Small intestine (tissue), 7 donors: ENCODE data around the gene OBSCN. TPM values are rescaled to one million over a fixed set of nuclear protein-coding genes. Genes with fewer than 3 reads are reported as not detected.

Experiments used
- DNase-seq, 2 donors: peaks; one replicate each; pipeline versions ENCODE4 v3.0.0 to v3.0.0-alpha.2; 2013
- FAIRE-seq: peaks from 2 replicates; lab custom pipeline; 2012; peaks lifted over from hg19 to GRCh38; lab: Jason Lieb, UNC
- H3K27ac ChIP-seq, 3 donors: one replicate each; pipeline ENCODE4 v1.5.1; 2013; ENCODE audit warnings: low read length in 2 of 3, mild to moderate bottlenecking in 2 of 3, control low read depth in 1 of 3, inconsistent platforms in 1 of 3, low read depth in 1 of 3, moderate library complexity in 1 of 3
- H3K27me3 ChIP-seq, 3 donors: one replicate each; pipeline ENCODE4 v1.6.1; 2013; ENCODE audit warnings: low read length in 3 of 3, inconsistent platforms in 1 of 3; ENCODE audit not compliant: control insufficient read depth in 3 of 3, insufficient read depth in 3 of 3
- H3K36me3 ChIP-seq, 3 donors: one replicate each; pipeline ENCODE4 v1.6.1; 2013; ENCODE audit warnings: low read length in 3 of 3, inconsistent platforms in 1 of 3, low read depth in 1 of 3, mild to moderate bottlenecking in 1 of 3, moderate library complexity in 1 of 3; ENCODE audit not compliant: control insufficient read depth in 3 of 3, insufficient read depth in 2 of 3
- H3K4me1 ChIP-seq, 3 donors: one replicate each; pipeline ENCODE4 v1.6.1; 2013; ENCODE audit warnings: low read length in 2 of 3, inconsistent platforms in 1 of 3, low read depth in 1 of 3, mild to moderate bottlenecking in 1 of 3, moderate library complexity in 1 of 3; ENCODE audit not compliant: control insufficient read depth in 3 of 3, insufficient read depth in 2 of 3
- H3K4me3 ChIP-seq, 3 donors: one replicate each; pipeline ENCODE4 v1.5.1; 2013; ENCODE audit warnings: low read length in 3 of 3, control low read depth in 1 of 3, inconsistent platforms in 1 of 3, low read depth in 1 of 3, mild to moderate bottlenecking in 1 of 3, moderate library complexity in 1 of 3
- H3K9me3 ChIP-seq, 2 donors: one replicate each; pipeline ENCODE4 v1.6.1; 2013; ENCODE audit warnings: low read depth in 1 of 2, low read length in 1 of 2; ENCODE audit not compliant: control insufficient read depth in 2 of 2, insufficient read depth in 1 of 2
- WGBS, 3 donors: extraction: QIAGEN DNeasy Blood & Tissue Kit; methylation state at CpG; one replicate each; pipeline ENCODE4 v1.1.7; 2013; 5-methylcytosine and 5-hydroxymethylcytosine counted together
- polyA plus RNA-seq, 4 donors: library from polyadenylated mRNA; stranded (reverse) in 3 of 4; unstranded in 1 of 4; fragments of 200-250 nt in 3 of 4; fragments of 120-200 nt in 1 of 4; gene quantifications; one replicate each; pipeline versions ENCODE4 v1.2.1 to v1.2.3, GENCODE V29; 2013
- donor health status: healthy with polysubstance abuse.
- donor health status: control.
- donor health status: control.
- donor health status: Bipolar disorder and iron deficiency.
- donor health status: healthy.

Gene OBSCN
- polyA plus RNA-seq, 4 donors = 3.6 to 36.2 (median 5.7) TPM

DNA sequence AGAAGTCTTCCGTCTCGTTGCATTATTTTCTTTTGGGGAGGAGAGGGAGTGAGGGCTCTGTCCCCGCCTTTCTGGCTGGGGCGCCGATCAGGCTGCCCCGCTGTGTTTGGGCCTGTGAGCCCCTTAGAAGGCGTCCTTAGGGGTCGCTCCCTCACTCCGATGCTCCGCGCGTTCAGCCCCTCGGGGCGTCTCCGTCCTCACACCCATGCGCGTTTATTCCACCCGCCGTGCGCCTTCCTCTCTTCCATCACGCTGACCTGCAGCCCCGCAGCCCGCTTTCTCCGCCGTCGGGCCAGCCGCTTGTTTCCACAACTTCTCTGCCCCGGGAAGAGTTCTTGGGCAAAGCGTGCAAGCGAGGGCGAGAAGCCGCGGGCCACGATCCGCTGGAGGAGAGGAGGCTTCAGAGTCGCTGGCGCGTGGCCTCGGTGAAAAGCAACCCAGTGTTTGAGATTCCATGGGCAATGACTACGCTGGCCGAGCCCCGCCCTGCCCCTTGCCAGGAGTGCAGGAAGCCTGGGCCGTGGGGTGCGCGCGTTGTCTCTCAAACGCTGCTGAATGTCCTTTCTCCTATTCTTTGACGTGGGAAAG is 171.1 kb downstream of the OBSCN start:
- Histone ChIP-seq H3K36me3 (peaks cover 0 to 45% (median 0%) of the 10 kb centered on the region in 3 donors), H3K27ac (no peak overlapping the region), H3K9me3 (no peaks in the 10 kb centered on the region), H3K4me3 (peak overlapping the region in 2 of 3 donors; percentile 46 to 50), H3K27me3 (no peaks in the 10 kb centered on the region), H3K4me1 (peaks cover 0 to 11% (median 0%) of the 10 kb centered on the region in 3 donors)
- FAIRE-seq = no peak
- DNase-seq = no peak
- WGBS, 3 donors = 7 to 9% (median 7%) methylated on average over 47 to 48 of the region's 48 CpGs

DNA sequence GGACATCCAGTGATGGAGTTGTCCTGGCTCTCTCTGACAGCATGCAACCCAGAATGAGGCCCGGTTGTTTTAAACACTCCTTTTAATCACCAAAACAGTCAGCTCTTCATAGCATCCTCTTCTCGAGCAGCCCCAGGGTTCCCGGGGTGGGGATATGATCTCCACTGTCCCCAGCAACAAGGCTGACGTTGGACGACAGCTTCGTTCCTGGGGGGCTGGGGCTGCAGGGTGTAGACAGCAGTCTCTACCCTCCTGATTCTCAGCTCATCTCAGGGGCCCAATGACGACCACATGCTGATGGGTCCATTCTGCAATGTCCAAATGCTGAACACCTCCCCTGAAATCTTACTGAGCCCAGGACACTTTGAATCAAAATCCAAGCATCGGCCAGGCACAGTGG is 171.8 kb downstream of the OBSCN start:
- FAIRE-seq (no peak), DNase-seq (no peak)
- no peak overlapping the region for H3K27ac ChIP-seq
- 78 to 82% (median 81%) methylated on average over 8 of the region's 8 CpGs for WGBS, 3 donors
- H3K27me3 ChIP-seq = no peaks in the 10 kb centered on the region
- no peaks in the 10 kb centered on the region for H3K9me3 ChIP-seq
- H3K36me3 ChIP-seq = peaks cover 0 to 38% (median 0%) of the 10 kb centered on the region in 3 donors
- no peak overlapping the region for H3K4me3 ChIP-seq
- peaks cover 0 to 10% (median 0%) of the 10 kb centered on the region in 3 donors for H3K4me1 ChIP-seq

- no peak overlapping the region for H3K27ac ChIP-seq
- 15 to 47% (median 19%) methylated on average over 2 of the region's 2 CpGs for WGBS, 3 donors
- DNase-seq = no peak
- no peak for FAIRE-seq
- H3K9me3 ChIP-seq = no peaks in the 10 kb centered on the region
- H3K36me3 ChIP-seq = peaks cover 0 to 21% (median 0%) of the 10 kb centered on the region in 3 donors
- no peaks in the 10 kb centered on the region for H3K27me3 ChIP-seq
- H3K4me1 ChIP-seq = peaks cover 0 to 10% (median 0%) of the 10 kb centered on the region in 3 donors
- no peak overlapping the region for H3K4me3 ChIP-seq
Observed at GRCh38 chr1:228381356-228381755, 173.5 kb downstream of the OBSCN start.

DNA sequence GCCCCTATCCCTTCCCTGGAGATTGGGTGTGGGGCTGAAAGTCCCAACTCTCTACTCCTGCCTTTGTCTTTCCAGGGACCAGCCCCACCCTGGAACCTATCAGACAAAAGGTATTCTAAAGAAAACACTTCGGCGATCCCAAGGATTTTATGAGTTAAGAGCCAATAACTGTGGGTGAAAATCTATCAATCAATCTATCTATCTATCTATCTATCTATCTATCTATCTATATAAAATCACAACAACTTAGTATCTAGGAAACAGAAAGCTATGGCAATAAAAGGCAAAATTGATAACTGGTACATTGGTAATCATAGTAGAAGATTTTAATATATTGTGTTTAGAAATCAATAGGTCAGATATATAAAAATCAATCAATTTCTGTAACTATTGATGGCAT is 175.9 kb downstream of the OBSCN start:
- Histone ChIP-seq H3K9me3 (no peaks in the 10 kb centered on the region), H3K4me3 (no peak overlapping the region), H3K36me3 (peaks cover 0 to 4% (median 0%) of the 10 kb centered on the region in 3 donors), H3K27ac (no peak overlapping the region), H3K27me3 (no peaks in the 10 kb centered on the region), H3K4me1 (no peaks in the 10 kb centered on the region)
- no peak for FAIRE-seq
- DNase-seq = no peak
- WGBS, 3 donors = 37 to 69% (median 39%) methylated on average over 2 of the region's 2 CpGs

- H3K4me1 ChIP-seq = no peaks in the 10 kb centered on the region
- H3K27me3 ChIP-seq = no peaks in the 10 kb centered on the region
- DNase-seq (no peak), FAIRE-seq (no peak)
- no peak overlapping the region for H3K4me3 ChIP-seq
- H3K36me3 ChIP-seq = no peaks in the 10 kb centered on the region
- H3K9me3 ChIP-seq = no peaks in the 10 kb centered on the region
- no peak overlapping the region for H3K27ac ChIP-seq
Observed at GRCh38 chr1:228385232-228385631, 177.4 kb downstream of the OBSCN start.

GRCh38 chr1:228387321-228387720 is 179.5 kb downstream of the OBSCN start:
- H3K4me3 ChIP-seq = no peak overlapping the region
- peaks cover 0 to 7% (median 0%) of the 10 kb centered on the region in 3 donors for H3K36me3 ChIP-seq
- H3K4me1 ChIP-seq = no peaks in the 10 kb centered on the region
- no peaks in the 10 kb centered on the region for H3K27me3 ChIP-seq
- FAIRE-seq (no peak), DNase-seq (no peak)
- no peaks in the 10 kb centered on the region for H3K9me3 ChIP-seq
- H3K27ac ChIP-seq = no peak overlapping the region

- Histone ChIP-seq H3K27ac (no peak overlapping the region), H3K4me3 (no peak overlapping the region), H3K4me1 (no peaks in the 10 kb centered on the region), H3K9me3 (no peaks in the 10 kb centered on the region), H3K36me3 (peaks cover 0 to 38% (median 9%) of the 10 kb centered on the region in 3 donors), H3K27me3 (no peaks in the 10 kb centered on the region)
- no peak for FAIRE-seq
- WGBS, 3 donors = 87 to 90% (median 88%) methylated on average over 10 of the region's 10 CpGs
- no peak for DNase-seq
Observed at GRCh38 chr1:228390649-228391048, 182.8 kb downstream of the OBSCN start.

GRCh38 chr1:228391411-228392020 is 183.7 kb downstream of the OBSCN start:
- H3K36me3 ChIP-seq = peaks cover 4 to 47% (median 14%) of the 10 kb centered on the region in 3 donors
- H3K4me3 ChIP-seq = no peak overlapping the region
- 88 to 93% (median 91%) methylated on average over 9 to 11 of the region's 11 CpGs for WGBS, 3 donors
- H3K27me3 ChIP-seq = no peaks in the 10 kb centered on the region
- no peak for FAIRE-seq
- H3K4me1 ChIP-seq = no peaks in the 10 kb centered on the region
- H3K9me3 ChIP-seq = no peaks in the 10 kb centered on the region
- no peak overlapping the region for H3K27ac ChIP-seq
- no peak for DNase-seq
